Ishikawa (cell line): ENCODE data around the gene PSD2.

Experiments
- CEBPB ChIP-seq: IDR thresholded peaks from 2 replicates; pipeline ENCODE4 v1.6.1; 2012
- CREB1 ChIP-seq: IDR thresholded peaks from 2 replicates; pipeline ENCODE4 v1.6.1; 2012; ENCODE audit warnings: low read depth
- EGR1 ChIP-seq: IDR thresholded peaks from 2 replicates; pipeline ENCODE4 v1.6.1; 2012
- EP300 ChIP-seq: IDR thresholded peaks from 2 replicates; pipeline ENCODE4 v1.6.1; 2012; ENCODE audit warnings: borderline replicate concordance
- FOXM1 ChIP-seq: IDR thresholded peaks from 2 replicates; pipeline ENCODE4 v1.6.1; 2012; ENCODE audit warnings: low read depth, borderline replicate concordance
- MAX ChIP-seq: IDR thresholded peaks from 2 replicates; pipeline ENCODE4 v1.6.1; 2012
- NFIC ChIP-seq: IDR thresholded peaks from 2 replicates; pipeline ENCODE4 v1.6.1; 2012
- RAD21 ChIP-seq: IDR thresholded peaks from 2 replicates; pipeline ENCODE4 v1.6.1; 2012; ENCODE audit warnings: low read depth
- REST ChIP-seq: IDR thresholded peaks from 2 replicates; pipeline ENCODE4 v1.6.1; 2012; ENCODE audit warnings: low read depth, mild to moderate bottlenecking
- TAF1 ChIP-seq: IDR thresholded peaks from 2 replicates; pipeline ENCODE4 v1.6.1; 2012; ENCODE audit warnings: low read depth, mild to moderate bottlenecking
- TCF12 ChIP-seq: IDR thresholded peaks from 2 replicates; pipeline ENCODE4 v1.6.1; 2012; ENCODE audit warnings: low read depth
- TEAD4 ChIP-seq: IDR thresholded peaks from 2 replicates; pipeline ENCODE4 v1.6.1; 2012
- YY1 ChIP-seq: IDR thresholded peaks from 2 replicates; pipeline ENCODE4 v1.6.1; 2012; ENCODE audit warnings: low read depth
- ZBTB7A ChIP-seq: IDR thresholded peaks from 2 replicates; pipeline ENCODE4 v1.6.1; 2012; ENCODE audit warnings: low read depth
- TF ChIP-seq, protein P1 (sequence below): IDR thresholded peaks from 2 replicates; pipeline ENCODE4 v1.6.1; 2012

The PSD2 gene

DNA sequence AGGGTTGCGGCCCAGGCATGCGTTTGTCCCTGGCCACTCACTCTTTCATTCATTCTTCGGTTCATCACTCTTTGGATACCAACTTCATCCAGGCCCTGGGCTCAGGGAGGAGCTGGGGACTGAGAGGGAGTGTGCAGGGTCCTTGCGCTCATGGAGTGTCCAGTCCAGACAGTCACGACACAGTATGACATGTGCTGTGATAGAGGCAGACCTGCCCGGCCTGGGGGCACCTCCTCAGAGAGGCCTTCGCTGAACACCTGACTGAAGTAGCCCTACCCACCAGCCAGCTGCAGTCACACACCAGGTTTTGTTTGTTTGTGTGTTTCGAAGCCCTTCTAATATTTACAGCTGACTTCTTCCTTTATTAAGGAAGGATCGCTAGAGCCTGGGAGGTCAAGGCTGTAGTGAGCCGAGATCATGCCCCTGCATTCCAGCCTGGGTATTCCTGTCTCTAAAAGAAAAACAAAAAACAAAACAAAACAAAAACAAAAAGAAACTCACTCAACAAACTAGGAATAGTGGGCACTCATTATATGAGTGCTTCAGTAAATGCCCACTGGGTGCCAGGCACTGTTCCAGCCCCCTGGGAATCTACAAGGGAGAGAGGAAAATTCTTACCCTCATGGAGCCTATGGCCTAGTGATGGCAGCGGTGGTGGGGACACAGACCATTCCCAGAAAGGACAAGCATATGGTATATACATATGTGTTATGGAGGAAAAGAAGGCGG lies 6.3 kb upstream of the PSD2 start:
- TF ChIP-seq EP300 (no peak), YY1 (no peak), REST (no peak), CEBPB (no peak), MAX (no peak), EGR1 (no peak), NFIC (no peak), ZBTB7A (no peak), TEAD4 (no peak), CREB1 (no peak), TCF12 (no peak), TAF1 (no peak), FOXM1 (no peak), RAD21 (no peak)
- TF ChIP-seq, protein P1, sequence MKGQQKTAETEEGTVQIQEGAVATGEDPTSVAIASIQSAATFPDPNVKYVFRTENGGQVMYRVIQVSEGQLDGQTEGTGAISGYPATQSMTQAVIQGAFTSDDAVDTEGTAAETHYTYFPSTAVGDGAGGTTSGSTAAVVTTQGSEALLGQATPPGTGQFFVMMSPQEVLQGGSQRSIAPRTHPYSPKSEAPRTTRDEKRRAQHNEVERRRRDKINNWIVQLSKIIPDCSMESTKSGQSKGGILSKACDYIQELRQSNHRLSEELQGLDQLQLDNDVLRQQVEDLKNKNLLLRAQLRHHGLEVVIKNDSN, result no peak

DNA sequence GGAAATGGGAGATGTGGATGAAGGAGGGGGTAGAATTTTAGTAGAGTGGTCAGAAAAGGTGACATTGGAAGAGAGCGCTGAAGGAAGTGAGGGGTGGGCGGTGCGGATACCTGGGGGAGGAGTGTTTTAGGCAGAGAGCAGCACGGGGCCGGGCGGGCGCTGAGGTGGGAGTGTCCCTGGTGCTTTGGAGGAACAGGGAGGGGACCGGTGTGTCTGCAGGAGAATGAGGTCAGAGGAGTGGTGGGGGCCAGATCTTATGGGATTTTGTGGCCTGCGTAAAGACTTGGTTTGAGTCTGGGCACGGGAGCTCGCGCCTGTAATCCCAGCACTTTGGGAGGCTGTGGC lies 5.8 kb upstream of the PSD2 start:
- TF ChIP-seq YY1 (no peak), FOXM1 (no peak), TEAD4 (no peak), RAD21 (no peak), CEBPB (no peak), NFIC (no peak), MAX (no peak), CREB1 (no peak), EP300 (no peak), REST (no peak), EGR1 (no peak)

DNA sequence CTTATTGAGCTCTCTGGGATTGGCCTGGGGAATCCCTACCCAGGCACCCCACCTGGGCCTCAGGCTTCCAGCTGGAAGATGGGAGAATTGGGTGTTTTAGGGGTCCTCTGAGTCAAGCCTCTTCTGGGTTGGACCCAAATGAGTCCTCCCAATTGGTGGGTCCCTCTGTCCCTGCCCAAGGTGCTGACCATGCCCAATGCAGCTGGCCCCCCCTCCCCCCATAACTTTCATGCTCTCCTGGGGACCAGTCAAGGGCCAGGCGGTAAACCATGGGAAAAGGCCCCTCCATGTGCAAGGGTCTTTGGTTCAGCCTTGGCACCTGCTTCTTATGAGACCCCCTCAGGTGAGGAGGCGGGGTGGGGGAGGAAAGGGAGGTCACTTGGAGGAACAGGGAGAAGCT lies 3.4 kb upstream of the PSD2 start:
- TF ChIP-seq REST, result peak; percentile 78
- TF ChIP-seq TAF1, result no peak

DNA sequence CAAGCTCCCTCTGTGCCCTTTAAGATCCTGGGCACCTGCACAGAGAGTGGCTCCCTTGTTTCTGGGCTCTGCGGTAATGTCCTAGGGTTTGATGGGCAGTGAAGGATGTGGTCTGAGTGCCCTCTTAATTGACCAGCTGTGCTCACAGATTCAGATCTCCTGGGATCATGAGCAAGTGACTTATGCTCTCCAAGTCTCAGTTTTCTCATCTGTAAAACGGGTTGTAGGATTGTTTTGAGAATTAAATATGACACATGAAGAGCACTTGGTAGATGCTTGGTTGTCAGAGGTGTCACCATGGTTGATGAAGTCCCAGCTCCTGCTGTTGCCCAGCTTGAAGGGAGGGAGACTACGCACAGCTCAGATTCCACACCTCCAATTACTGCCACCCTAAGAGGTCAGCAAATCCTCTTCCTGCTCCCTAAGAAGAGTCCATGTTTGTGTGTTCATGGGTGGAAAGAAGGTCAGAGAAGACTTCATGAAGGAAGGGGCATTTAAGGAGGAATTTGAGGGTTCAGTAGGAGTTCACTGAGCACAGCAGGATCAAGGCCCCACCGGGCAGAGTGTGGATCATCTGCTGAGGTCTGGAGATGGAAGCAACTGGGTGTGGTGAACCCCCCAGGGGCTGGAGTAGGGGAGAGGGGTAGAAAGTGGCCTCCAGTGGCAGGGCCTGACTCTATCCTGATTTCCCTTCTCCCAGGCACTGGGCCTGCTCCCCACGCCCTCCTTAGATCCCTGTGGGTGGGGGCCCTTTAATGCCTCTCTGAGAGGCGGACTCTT lies 1.4 kb upstream of the PSD2 start:
- TF ChIP-seq MAX, result no peak
- no peak for TF ChIP-seq EGR1
- no peak for TF ChIP-seq ZBTB7A
